ENCODE results near the gene MICA.
A peak's percentile ranks its signal among the peaks of the same experiment; 100 is the strongest.
"Not testable (repeated sequence)": the region's sequence is repeated elsewhere in the genome, so short reads cannot be mapped to it uniquely, and the experiment has no call there.

Gene MICA

DNA sequence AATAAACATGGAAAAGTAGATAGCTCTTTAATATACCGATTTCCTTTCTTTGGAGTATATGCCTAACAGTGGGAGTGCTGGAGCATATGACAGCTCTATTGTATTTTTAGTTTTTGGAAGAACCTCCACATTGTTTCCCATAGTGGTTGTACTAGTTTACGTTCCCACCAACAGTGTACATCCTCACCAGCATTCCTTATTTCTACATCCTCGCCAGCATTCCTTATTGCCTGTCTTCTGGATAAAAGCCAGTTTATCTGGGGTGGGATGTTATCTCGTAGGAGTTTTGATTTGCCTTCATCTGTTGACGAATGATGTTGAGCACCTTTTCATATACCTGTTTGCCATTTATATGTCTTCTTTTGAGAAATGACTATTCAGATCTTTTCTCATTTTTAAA, 2.6 kb downstream of the MICA start:
- no peak for FAIRE-seq
- no peak for DNase-seq (ENCODE audit: insufficient read length, low spot score)

- DNase-seq (ENCODE audit: insufficient read length, low spot score) (no peak), FAIRE-seq (no peak)
These were observed 4.3 kb downstream of the MICA start for GRCh38 chr6:31407699-31408098.

DNA sequence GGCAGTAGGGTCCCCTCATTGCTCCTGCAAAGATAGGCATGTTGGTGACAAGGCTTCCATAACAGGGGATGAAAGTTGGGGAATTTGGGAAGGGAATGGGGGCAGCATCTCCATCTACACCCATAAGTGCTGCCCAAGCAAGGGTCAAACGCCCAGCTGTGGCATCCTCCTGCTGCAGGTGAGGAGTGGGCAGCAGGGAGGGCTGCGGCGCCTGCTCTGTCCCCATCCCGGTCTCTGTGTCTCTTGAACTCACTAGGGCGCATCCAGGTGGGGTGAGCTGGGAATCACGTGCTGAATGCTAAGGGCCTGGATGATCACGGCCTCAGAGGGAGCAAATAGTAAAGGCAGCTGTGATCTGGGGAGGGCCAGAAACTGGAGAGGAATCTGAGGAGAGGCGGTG, 9.1 kb downstream of the MICA start:
- no peak for FAIRE-seq
- no peak for DNase-seq (ENCODE audit: insufficient read length, low spot score)

- not testable (repeated sequence) for FAIRE-seq; DNase-seq (ENCODE audit: insufficient read length, low spot score)
These were observed 10.9 kb downstream of the MICA start for GRCh38 chr6:31414148-31414770.

GRCh38 chr6:31414771-31415265, 11.4 kb downstream of the MICA start:
- DNase-seq (ENCODE audit: insufficient read length, low spot score) (no peak), FAIRE-seq (no peak)

DNA sequence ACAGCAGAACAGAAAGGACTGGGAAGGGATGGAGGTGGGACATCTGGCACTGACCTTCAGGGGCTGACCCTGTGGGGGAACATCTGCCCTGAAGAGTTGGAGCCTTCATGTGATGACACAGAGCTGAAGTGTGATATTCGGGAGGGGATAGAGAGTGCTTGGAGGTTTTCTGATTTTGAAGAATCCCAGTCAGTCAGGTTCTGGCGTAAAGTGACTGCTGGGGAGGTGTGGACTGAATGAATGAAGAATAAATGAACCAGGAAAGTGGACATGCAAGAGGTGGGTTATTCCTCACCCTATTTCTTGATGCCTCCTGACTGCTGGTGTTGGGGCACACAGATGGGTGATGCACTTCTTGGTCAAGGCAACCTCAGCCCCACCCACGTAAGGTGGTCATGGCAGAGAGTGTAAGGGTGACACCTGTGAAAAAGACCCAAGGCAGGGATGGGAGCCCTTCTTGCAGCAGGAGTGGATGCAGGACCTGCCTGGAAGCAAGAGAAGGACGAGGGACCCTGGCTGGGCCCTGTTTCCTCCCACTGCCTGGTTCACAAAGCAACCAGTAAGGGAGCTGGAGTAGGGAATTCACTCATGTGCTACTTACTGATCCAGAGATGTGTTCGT, 13.1 kb downstream of the MICA start:
- DNase-seq (ENCODE audit: insufficient read length, low spot score) (no peak), FAIRE-seq (no peak)

DNA sequence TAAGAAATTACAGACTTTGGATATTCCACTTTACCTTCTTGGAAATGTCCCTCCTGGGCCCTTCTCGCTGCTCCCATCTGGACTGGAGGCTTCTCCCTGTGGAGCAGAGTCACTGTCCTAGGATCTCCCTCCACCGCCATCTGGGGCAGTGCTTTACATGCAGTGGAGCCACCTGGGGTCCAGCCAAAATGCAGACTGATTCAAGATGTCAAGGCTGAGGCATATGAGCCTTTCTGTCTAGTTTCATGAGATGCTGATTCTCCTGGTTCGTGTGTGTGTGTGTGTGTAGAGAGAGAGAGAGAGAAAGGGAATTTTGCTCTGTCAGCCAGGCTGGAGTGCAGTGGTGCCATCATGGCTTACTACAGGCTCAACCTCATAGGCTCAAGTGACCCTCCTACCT, 14.9 kb downstream of the MICA start:
- DNase-seq (ENCODE audit: insufficient read length, low spot score) (no peak), FAIRE-seq (no peak)

DNA sequence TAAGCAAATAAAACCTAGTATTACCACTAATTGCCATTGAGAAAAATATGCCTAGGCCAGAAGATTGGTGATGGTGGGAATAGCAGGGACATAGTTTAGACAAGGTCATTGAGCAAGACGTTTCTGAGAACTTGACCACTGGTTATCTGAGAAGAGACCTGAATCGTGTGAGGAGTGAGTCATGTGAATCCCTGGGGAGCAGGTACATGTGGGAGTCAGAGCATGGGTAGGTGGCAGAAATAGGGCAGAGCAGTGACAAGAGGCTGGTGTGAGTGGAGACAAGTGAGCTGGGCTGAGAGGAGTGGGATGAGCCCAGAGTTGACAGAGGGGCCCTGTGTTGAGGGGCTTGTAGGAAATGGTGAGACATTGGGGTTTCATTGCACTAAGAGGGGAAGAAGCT, 16.4 kb downstream of the MICA start:
- no peak for DNase-seq (ENCODE audit: insufficient read length, low spot score)
- no peak for FAIRE-seq

GRCh38 chr6:31420546-31420945, 17.2 kb downstream of the MICA start:
- no peak for FAIRE-seq
- DNase-seq (ENCODE audit: insufficient read length, low spot score): no peak

DNA sequence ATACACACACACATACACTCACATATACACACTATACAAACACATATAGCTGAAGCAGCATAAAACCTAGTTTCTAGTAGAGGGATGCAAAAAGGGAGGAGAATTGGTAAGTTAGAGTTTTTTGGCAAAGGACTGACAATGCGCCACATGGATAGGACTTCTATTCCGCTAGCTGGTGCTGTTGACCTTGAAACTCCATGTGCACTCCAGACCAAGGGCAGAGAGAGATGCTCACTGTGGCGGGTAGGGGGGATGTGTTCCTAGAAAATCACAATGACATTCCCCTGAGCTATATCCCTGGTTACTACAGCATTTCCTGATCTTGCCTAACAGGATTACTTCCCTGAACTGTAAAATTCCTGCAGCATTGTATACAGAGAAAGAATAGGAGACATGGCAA, 19.2 kb downstream of the MICA start:
- FAIRE-seq (no peak), DNase-seq (ENCODE audit: insufficient read length, low spot score) (no peak)

GRCh38 chr6:31423550-31423949, 20.2 kb downstream of the MICA start:
- DNase-seq (ENCODE audit: insufficient read length, low spot score) (no peak), FAIRE-seq (no peak)

- DNase-seq (ENCODE audit: insufficient read length, low spot score) (no peak), FAIRE-seq (no peak)
These were observed 23.3 kb downstream of the MICA start for GRCh38 chr6:31426395-31427354.

GRCh38 chr6:31430449-31430848, 27.1 kb downstream of the MICA start:
- DNase-seq (ENCODE audit: insufficient read length, low spot score): no peak
- FAIRE-seq: no peak

DNA sequence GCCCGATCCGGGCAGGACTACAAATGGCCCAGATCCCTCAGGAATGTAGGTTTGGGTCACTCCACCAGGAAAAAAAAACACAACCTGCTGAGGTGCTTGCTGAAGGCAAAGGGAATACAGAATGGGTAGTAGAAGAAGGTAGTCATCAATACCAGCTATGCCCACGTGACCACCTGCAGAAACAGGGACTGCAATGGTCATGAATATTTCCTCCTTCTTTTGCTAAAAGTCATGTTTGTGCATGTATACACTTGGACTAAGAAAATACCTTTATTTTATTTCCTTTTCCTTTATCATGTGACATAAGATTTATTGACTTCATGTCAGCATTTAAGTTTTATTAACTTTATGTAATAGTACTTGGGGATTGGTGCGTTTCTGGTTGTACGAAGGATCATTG, 31.7 kb downstream of the MICA start:
- FAIRE-seq; DNase-seq (ENCODE audit: insufficient read length, low spot score): not testable (repeated sequence)

GRCh38 chr6:31438222-31438621, 34.8 kb downstream of the MICA start:
- no peak for FAIRE-seq

GRCh38 chr6:31438677-31439076, 35.3 kb downstream of the MICA start:
- DNase-seq (ENCODE audit: insufficient read length, low spot score) (no peak), FAIRE-seq (no peak)

More at GRCh38 chr6:31438222-31438621, 34.8 kb downstream of the MICA start:
- no peak for DNase-seq (ENCODE audit: insufficient read length, low spot score)

DNA sequence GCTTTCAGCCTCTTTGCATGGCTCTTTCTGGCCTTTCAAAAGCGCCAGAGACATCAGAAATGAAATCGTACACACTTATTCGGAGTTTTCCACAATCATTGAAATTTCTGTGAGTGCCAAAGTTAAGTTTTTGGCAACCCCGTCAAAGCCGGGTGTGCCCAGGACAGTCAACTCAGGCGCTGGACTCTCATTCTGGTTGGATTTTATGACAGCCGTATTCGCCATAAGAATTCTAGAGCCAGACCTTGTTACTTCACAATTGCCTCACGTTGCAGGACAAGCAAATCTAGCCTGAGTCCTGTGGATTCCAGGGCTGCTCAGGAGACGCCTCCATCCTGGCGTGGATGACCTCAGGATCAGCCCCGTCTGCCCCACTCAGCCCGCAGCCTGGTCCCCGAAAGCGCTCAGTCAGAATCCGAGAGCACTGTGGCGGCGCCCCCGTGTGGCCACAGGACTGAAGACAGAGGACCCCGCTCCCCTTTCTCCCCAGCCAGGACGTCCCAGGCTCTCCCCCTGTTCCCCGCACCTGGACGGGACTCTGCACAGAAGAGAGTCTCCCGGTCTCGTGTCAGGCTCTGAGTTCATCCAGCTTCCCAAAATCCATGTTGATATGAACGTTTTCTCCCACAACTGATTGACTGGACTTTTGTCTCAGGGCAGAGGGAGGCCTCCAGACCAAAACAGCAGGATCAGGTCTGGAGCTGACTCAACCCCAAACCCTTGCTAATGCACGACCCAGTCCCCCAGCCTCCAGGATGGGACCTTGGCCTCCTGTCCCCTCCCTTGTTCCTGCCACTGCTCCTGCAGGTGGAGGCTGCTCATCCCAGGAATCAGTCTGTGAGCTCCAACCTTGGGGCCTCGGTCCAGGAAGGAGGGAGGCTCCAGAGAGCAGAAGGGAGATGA, 38.2 kb downstream of the MICA start:
- peak; percentile 72 for DNase-seq (ENCODE audit: insufficient read length, low spot score)
- peak; percentile 71 for FAIRE-seq

- DNase-seq (ENCODE audit: insufficient read length, low spot score): no peak
- FAIRE-seq: no peak
These were observed 43.1 kb downstream of the MICA start for GRCh38 chr6:31446481-31446880.

GRCh38 chr6:31446999-31447789, 43.8 kb downstream of the MICA start:
- DNase-seq (ENCODE audit: insufficient read length, low spot score); FAIRE-seq: not testable (repeated sequence)

DNA sequence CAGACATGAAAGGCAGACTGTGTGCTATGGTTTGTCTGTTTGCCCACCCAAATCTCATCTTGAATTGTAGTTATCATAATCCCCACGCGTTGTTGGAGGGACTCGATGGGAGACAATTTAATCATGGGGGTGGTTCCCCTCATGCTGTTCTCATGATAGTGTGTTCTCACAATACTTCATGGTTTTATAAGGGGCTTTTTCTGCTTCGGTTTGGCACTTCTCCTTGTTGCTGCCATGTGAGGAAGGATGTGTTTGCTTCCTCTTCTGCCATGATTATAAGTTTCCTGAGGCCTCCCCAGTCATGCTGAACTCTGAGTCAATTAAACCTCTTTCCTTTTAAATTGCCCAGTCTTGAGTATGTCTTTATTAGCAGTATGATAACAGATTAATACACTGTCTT, 47.4 kb downstream of the MICA start:
- DNase-seq (ENCODE audit: insufficient read length, low spot score) (no peak), FAIRE-seq (no peak)
